K562 treated with DMSO at 1 percent for 24 hours (cell line): ENCODE data around the gene SKA3. TPM values are rescaled to one million over a fixed set of nuclear protein-coding genes. Genes with fewer than 3 reads are reported as not detected.

Experiments used
- total RNA-seq: library from RNA; unstranded; fragments of 300-600 nt; gene quantifications from 2 replicates; pipeline ENCODE4 v1.2.3, GENCODE V29; 2022; ENCODE audit warnings: low read depth; ENCODE audit not compliant: insufficient read depth

SKA3 gene
- 9.5 and 10.7 TPM in 2 replicates for total RNA-seq

DNA sequence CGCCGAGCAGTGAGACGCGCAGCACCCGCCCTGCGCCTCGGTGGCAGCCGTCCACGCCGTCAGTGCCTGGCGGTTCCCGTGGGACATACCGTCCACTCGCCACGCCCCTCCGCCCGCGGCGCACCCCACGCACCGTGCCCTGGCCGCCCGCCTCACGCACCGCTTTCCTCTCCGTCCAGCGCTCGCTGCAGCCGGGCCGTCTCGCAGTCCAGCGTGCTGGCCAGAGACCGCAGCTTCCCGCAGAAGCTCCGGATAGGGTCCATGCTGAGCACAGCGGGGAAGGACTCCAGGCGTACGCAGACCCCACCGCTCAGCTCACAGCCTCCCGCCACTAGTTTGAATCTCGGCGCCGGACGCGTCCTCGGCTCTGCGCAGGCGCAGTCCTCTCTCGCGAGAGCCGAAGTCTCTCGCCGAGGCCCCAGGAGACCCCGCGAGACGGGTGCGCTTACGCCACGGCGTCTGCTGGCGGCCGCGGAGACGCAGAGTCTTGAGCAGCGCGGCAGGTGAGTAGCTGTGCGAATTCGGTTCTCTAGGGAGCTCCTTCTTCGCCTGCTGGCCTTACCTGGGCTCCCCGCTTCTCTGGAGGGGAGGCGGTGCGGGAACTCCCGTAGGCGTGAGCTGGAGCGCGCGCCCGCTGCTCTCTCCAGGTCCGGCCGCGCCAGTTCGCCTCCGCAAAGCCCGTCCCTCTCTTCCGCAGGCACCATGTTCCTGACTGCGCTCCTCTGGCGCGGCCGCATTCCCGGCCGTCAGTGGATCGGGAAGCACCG lies at the start of gene SKA3, which contains the start of gene MRPL57:
TSS of gene SKA3 (minus strand) at position 338 of the 767 bp plus-strand sequence. CDS start at position 263, 75 bp downstream.
TSS of gene MRPL57 (plus strand) at position 444 of the 767 bp plus-strand sequence. CDS start at position 703, 259 bp downstream.

Other genes starting within 250 kb of the SKA3 start
- gene LATS2, start 115.0 kb downstream of the SKA3 start, total RNA-seq = 2.3 and 2.6 TPM in 2 replicates
- gene SAP18, start 36.4 kb downstream of the SKA3 start, total RNA-seq = 31.7 and 38.2 TPM in 2 replicates
- gene MRPL57, start 106 bp upstream of the SKA3 start, total RNA-seq = 12.5 and 12.9 TPM in 2 replicates